Vagina (tissue), 2 donors: ENCODE data around the gene KPNA5. TPM values are rescaled to one million over a fixed set of nuclear protein-coding genes. Genes with fewer than 3 reads are reported as not detected.
A peak's percentile ranks its signal among the peaks of the same experiment; 100 is the strongest.

Experiments
- DNase-seq, 2 donors: peaks; one replicate each; pipeline ENCODE4 v3.0.0-alpha.2; 2017; ENCODE audit errors: extremely low spot score in 2 of 2
- H3K27ac ChIP-seq: fragments of 200-600 bp; sonication (generic); one replicate; pipeline ENCODE4 v1.5.1; 2019
- H3K27me3 ChIP-seq: fragments of 200-600 bp; sonication (generic); one replicate; pipeline ENCODE4 v1.5.1; 2019
- H3K36me3 ChIP-seq, 2 donors: fragments of 200-600 bp; sonication (generic); one replicate each; pipeline ENCODE4 v1.5.1; 2017 to 2019
- H3K4me1 ChIP-seq: fragments of 200-600 bp; sonication (generic); one replicate; pipeline ENCODE4 v1.5.1; 2019
- H3K4me3 ChIP-seq, 2 donors: fragments of 200-600 bp; sonication (generic); 1 replicate in 1 of 2; 2 replicates in 1 of 2; pipeline ENCODE4 v1.5.1; 2016 to 2019
- H3K9me3 ChIP-seq: fragments of 200-600 bp; sonication (generic); one replicate; pipeline ENCODE4 v1.5.1; 2019
- POLR2A ChIP-seq, 2 donors: fragments of 450-650 bp; IDR thresholded peaks; one replicate each; pipeline ENCODE4 v1.6.1; 2017; ENCODE audit warnings: antibody characterized with exemption in 2 of 2, mild to moderate bottlenecking in 2 of 2, moderate library complexity in 2 of 2
- POLR2AphosphoS5 ChIP-seq, 2 donors: sonication (generic); formaldehyde crosslinking; IDR thresholded peaks; one replicate each; pipeline ENCODE4 v1.9.0; 2017; ENCODE audit warnings: antibody characterized with exemption in 2 of 2, mild to moderate bottlenecking in 2 of 2, low read depth in 1 of 2; ENCODE audit not compliant: insufficient read depth in 1 of 2
- intact Hi-C: fragments of 100-400 bp; cut with DNase I; formaldehyde crosslinking; loops from one replicate; pipeline ENCODE4 v1.15.1; 2023
- total RNA-seq: library from RNA; depleted of rRNA; stranded (reverse); fragments of >200 nt; gene quantifications from one replicate; pipeline ENCODE4 v1.2.3, GENCODE V29; 2016
- TF ChIP-seq, protein P1 (sequence below), 3 experiments: fragments of 450-650 bp in 2 of 3; fragments of 200-600 bp in 1 of 3; sonication (generic) in 1 of 3; IDR thresholded peaks; one replicate each; pipeline ENCODE4 v1.5.1; 2017 to 2019; ENCODE audit warnings: antibody characterized with exemption in 3 of 3, mild to moderate bottlenecking in 2 of 3, moderate library complexity in 2 of 3

The KPNA5 gene
- 7.9 TPM for total RNA-seq

DNA sequence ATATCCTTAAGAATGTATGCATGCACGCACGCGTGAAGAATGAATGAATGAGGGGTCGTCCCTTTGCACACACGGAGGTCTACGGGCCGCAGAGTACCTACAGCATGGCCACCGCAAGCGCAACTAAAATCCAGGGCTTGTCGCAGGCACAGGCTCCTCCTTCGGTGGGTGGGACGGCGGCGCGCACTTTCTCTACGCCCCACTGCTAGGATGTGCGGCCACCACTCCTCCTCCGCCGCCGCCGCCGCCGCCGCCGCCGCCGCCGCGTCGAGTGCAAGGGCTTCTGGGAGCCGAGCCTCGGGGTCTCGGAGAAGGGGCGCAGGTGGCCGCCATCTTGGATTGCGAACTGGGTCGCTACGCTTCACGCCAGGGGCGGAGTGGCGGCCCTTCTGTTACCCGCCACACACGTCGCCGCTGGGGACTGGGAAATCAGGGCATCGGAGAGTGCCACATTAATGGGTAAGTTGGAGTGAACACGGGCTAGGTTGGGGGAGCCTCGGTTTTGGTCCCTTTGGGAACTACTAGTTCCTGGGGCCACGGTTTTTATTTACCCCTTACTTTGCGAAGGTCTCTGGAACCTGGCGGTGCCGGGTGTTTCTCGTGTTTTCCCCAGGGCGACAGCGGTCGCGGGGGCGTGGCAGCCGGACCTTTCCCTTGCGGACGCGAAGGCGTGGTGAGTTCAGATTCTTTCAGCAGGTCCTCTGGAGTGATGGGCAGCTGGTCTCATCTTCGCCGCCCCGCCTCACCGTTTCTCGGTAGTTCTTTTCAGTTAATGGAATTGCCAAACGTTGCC is at the start of gene KPNA5:
Gene KPNA5 (plus strand): TSS at position 332 of the 793 bp plus-strand sequence. CDS start 124 bp downstream, at position 456.
- peaks cover 15% of the 10 kb centered on the region for H3K4me1 ChIP-seq
- TF ChIP-seq, protein P1, sequence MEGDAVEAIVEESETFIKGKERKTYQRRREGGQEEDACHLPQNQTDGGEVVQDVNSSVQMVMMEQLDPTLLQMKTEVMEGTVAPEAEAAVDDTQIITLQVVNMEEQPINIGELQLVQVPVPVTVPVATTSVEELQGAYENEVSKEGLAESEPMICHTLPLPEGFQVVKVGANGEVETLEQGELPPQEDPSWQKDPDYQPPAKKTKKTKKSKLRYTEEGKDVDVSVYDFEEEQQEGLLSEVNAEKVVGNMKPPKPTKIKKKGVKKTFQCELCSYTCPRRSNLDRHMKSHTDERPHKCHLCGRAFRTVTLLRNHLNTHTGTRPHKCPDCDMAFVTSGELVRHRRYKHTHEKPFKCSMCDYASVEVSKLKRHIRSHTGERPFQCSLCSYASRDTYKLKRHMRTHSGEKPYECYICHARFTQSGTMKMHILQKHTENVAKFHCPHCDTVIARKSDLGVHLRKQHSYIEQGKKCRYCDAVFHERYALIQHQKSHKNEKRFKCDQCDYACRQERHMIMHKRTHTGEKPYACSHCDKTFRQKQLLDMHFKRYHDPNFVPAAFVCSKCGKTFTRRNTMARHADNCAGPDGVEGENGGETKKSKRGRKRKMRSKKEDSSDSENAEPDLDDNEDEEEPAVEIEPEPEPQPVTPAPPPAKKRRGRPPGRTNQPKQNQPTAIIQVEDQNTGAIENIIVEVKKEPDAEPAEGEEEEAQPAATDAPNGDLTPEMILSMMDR (IDR thresholded peaks at IDR 0.05) = no peak
- peak; percentile 61 to 91 for TF ChIP-seq POLR2AphosphoS5 (IDR thresholded peaks at IDR 0.05; ENCODE audit: insufficient read depth in 1 of 2, low read depth in 1 of 2)
- TF ChIP-seq POLR2A (IDR thresholded peaks at IDR 0.05) = peak in 1 of 2 donors; percentile 62
- no peaks in the 10 kb centered on the region for H3K27me3 ChIP-seq
- H3K9me3 ChIP-seq = no peaks in the 10 kb centered on the region
- peak within 1 kb of the TSS; percentile 80 to 90 for H3K4me3 ChIP-seq
- peak within 1 kb of the TSS; percentile 87 for H3K27ac ChIP-seq
- no peaks in the 10 kb centered on the region for H3K36me3 ChIP-seq
- DNase-seq = peak in 1 of 2 donors; percentile 91
- intact Hi-C loops = no loop called here

DNA sequence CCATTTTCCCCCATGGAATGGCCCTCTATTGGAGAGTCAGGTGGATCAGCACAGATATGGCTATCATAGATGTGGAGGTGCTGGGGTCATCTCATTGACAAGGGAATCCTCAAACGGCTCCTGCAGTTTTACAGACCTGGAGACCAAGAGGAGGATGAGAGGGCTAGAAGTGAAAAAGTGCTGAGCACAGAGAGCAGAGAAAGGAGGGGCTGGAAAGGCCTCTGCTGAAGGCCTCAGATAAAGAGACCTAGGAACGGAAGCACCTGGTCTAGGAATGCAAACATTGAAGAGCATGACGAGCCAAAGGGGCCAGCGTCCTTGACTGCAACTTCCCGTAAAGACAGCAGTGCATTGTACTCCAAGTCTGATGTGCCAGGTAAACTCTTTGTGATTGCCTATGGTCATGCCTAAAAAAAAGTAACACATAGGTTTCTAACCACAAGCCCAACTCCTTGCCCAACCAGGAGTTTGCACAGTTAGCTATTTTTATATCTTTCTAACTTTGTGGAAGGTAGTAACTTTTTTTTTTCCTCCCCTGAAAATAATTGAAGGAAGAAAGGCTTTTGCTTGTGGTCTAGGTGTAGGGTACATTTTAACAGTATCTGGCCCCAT is 49.5 kb upstream of the KPNA5 start:
- Histone ChIP-seq H3K4me1 (no peaks in the 10 kb centered on the region), H3K27me3 (no peaks in the 10 kb centered on the region), H3K27ac (no peak overlapping the region), H3K9me3 (no peaks in the 10 kb centered on the region), H3K36me3 (peaks cover 0 to 7% of the 10 kb centered on the region in 2 donors), H3K4me3 (no peak overlapping the region)
- intact Hi-C loops = no loop called here
- DNase-seq = no peak
- TF ChIP-seq, protein P1 (IDR thresholded peaks at IDR 0.05) = no peak
- no peak for TF ChIP-seq POLR2A (IDR thresholded peaks at IDR 0.05)
- no peak for TF ChIP-seq POLR2AphosphoS5 (IDR thresholded peaks at IDR 0.05; ENCODE audit: insufficient read depth in 1 of 2, low read depth in 1 of 2)

DNA sequence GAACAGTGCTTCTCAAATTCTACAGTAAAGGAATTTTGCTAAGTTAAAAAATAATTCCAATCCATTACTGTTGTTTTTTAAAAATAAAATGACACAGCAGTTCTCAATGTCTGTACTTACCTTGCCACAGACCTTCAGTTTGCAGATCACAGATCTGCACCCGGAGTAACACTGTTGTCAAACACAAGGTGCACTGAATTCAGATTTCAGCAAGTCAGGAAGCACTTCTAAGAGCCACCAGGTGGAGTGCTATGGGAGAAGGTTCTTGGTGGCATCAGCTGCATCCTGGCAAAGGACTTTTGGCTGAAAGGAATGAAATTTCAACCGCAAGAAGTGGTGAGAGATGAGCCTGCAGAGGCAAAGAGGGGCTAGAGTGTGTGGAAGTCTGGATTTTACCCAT is 47.3 kb upstream of the KPNA5 start:
- intact Hi-C loops = no loop called here
- TF ChIP-seq, protein P1 (IDR thresholded peaks at IDR 0.05) = no peak
- no peak for TF ChIP-seq POLR2AphosphoS5 (IDR thresholded peaks at IDR 0.05; ENCODE audit: insufficient read depth in 1 of 2, low read depth in 1 of 2)
- TF ChIP-seq POLR2A (IDR thresholded peaks at IDR 0.05) = no peak
- no peak for DNase-seq
- no peaks in the 10 kb centered on the region for H3K9me3 ChIP-seq
- H3K4me1 ChIP-seq = no peaks in the 10 kb centered on the region
- H3K27me3 ChIP-seq = no peaks in the 10 kb centered on the region
- H3K4me3 ChIP-seq = no peak overlapping the region
- H3K36me3 ChIP-seq = peaks cover 0 to 9% of the 10 kb centered on the region in 2 donors
- H3K27ac ChIP-seq = no peak overlapping the region

DNA sequence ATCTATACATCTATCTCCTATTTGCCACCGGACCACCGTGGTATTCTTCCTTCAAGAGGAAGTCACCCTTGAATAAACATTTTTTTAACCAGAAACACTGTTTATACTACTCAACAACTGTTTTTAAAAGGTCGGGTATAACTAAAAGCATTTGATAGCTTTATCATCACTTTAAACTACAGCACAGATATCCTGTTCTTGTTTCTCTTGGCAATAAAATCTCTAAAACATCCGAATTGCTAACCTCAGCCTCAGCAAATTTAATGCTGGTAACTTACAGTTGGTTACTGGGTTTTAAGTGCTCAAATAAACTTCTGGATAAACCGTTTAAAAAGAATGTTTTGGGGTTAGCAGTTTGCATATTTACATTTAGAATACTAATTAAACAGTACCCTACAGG is 32.9 kb upstream of the KPNA5 start:
- Histone ChIP-seq H3K27me3 (no peaks in the 10 kb centered on the region), H3K27ac (no peak overlapping the region), H3K9me3 (no peaks in the 10 kb centered on the region), H3K36me3 (peaks cover 0 to 18% of the 10 kb centered on the region in 2 donors), H3K4me1 (no peaks in the 10 kb centered on the region), H3K4me3 (no peak overlapping the region)
- TF ChIP-seq, protein P1 (IDR thresholded peaks at IDR 0.05) = no peak
- no peak for TF ChIP-seq POLR2AphosphoS5 (IDR thresholded peaks at IDR 0.05; ENCODE audit: insufficient read depth in 1 of 2, low read depth in 1 of 2)
- TF ChIP-seq POLR2A (IDR thresholded peaks at IDR 0.05) = no peak
- no peak for DNase-seq
- intact Hi-C loops = no loop called here

DNA sequence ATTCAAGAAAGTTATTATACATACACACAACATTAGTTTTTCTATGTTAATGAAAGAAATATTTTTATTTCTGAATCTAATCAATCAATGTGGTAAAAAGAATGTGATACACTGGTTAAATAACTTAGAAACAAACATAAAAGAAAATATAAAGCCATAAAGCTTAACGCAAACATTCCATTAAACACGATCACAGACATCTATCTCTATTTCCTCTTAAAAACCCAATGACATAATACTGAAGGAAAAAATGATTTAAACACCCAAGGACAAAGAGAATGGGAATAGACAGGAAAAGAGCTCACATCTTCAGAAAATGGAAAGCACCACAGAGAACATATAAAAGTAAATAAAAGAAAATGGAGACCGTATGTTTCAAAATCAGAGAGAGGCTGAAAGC is 31.9 kb upstream of the KPNA5 start:
- H3K27me3 ChIP-seq = no peaks in the 10 kb centered on the region
- H3K9me3 ChIP-seq = no peaks in the 10 kb centered on the region
- TF ChIP-seq, protein P1 (IDR thresholded peaks at IDR 0.05) = no peak
- TF ChIP-seq POLR2AphosphoS5 (IDR thresholded peaks at IDR 0.05; ENCODE audit: insufficient read depth in 1 of 2, low read depth in 1 of 2) (no peak), POLR2A (IDR thresholded peaks at IDR 0.05) (no peak)
- H3K27ac ChIP-seq = no peak overlapping the region
- no peak overlapping the region for H3K4me3 ChIP-seq
- no peak for DNase-seq
- H3K4me1 ChIP-seq = no peaks in the 10 kb centered on the region
- peaks cover 0 to 18% of the 10 kb centered on the region in 2 donors for H3K36me3 ChIP-seq
- intact Hi-C loops = no loop called here
